Stimulated activated CD4-positive, alpha-beta T cell treated with anti-CD3 and anti-CD28 coated beads, TNF-alpha, amount 100 ng/mL, for 1 hour (primary cell): ENCODE measurements around the gene TBC1D1.
"Not testable (repeated sequence)": the region's sequence is repeated elsewhere in the genome, so short reads cannot be mapped to it uniquely, and the experiment has no call there.

ENCODE experiments used
- DNase-seq, 3 donors: peaks; one replicate each; pipeline ENCODE4 v3.0.0-alpha.2; 2020; ENCODE audit warnings: low read depth in 3 of 3, low spot score in 1 of 3

The TBC1D1 gene

DNA sequence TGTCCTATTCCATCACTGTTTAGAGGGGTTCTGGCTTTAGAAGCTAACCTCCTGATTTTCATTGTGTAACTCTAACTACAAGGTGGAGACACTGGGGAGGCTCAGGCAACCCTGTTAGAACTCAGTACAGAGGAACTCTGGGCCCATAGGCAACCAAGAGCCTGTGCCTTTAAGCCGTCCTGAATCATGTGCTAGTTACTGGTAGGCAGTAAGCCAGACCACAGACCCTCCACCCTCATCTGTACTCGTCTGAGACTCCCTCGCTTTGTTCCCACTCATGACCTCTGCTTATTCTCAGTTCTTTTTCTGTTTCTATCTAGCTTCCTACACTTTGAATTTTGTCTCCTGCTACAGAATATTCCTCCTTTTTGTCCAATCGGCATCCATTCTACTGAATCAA, 31.4 kb downstream of the TBC1D1 start:
- no peak for DNase-seq

DNA sequence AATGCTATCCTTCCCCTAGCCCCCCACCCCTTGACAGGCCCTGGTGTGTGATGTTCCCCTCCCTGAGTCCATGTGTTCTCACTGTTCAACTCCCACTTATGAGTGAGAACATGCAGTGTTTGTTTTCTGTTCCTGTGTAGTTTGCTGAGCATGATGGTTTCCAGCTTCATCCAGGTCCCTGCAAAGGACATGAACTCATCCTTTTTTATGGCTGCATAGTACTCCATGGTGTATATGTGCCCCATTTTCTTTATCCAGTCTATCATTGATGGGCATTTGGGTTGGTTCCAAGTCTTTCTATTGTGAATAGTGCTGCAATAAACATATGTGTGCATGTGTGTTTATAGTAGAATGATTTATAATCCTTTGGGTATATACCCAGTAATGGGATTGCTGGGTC, 32.2 kb downstream of the TBC1D1 start:
- not testable (repeated sequence) for DNase-seq

DNA sequence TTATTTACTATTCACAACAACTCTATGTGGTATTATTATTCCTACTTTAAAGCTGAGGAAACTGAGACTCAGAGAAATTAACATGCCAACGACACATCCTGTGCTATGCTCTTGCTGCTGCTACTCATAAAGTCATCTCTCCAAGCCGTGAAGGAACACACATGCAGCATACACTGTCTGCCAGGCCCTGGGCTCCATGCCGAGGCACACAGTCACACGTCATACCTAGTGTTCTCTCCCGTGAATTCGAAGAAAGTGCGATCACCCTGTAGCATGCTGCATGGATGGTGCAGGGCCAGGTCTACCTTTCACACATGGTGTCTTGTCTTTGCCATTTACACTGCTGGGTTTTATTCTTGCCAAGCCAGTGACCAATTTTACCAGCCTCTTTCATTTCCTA, 34.1 kb downstream of the TBC1D1 start:
- no peak for DNase-seq

DNA sequence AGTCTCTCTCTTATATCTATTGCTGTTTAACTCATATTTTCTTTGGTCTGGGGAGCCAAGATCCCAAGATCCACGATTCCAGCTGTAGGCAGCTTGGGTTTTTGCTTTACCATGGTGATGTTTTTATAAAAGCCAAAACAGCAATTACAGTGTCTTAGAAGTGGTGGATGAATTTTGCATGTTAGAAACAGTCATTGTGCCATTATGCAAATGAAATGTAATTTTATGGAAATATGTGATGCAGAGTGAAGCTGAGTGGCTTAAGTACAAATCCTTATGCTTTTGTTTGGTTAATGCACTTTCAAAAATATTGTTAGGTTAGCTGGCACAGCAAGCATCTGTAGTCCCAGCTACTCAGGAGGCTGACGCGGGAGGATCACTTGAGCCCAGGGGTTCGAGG, 36.5 kb downstream of the TBC1D1 start:
- no peak for DNase-seq

DNA sequence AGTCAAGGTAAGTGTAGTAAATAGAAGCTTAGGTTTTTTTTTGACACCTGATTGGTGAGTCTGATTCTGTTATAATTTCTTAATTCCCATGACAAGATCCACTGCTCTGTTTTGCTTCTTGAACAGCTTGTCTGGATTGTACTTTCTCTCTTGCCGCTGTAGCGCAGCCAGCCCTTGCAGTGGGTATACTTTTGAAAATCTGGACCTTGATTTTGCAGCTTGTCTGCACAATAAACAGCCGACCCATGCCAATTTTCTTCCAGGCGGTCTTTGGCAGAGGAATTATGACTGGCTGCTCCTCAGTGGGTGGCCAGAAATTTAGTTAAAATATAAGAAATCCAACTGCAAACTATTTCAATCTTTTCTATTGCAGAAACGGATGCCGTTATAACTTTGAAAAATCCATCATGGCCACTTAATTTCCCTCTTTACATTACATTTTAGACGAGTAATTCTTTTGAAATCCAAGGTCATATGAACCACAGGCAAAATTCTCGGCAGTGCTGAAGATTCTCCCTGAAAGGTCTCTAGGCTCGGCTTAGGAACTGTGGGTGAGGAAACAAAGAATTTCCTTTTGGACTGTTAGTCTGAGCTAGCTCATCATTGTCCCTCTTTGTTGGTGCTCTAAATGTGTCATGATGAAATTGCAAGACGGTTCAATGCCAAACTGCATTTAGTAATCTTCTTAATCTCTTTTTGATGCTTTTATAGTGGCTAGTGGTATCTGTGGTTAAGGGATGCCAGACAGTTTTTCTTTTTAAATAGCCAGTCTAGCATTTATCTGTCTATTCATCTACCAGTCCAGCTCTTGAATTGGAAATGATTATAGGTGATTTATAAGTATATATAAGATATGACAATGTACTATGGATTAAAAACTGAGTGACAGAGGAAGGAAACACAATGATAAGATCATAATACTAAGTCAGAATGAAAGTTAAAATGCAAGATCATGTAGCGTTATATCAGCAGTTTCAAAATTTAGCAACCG, 37.8 kb downstream of the TBC1D1 start:
- DNase-seq, result no peak

DNA sequence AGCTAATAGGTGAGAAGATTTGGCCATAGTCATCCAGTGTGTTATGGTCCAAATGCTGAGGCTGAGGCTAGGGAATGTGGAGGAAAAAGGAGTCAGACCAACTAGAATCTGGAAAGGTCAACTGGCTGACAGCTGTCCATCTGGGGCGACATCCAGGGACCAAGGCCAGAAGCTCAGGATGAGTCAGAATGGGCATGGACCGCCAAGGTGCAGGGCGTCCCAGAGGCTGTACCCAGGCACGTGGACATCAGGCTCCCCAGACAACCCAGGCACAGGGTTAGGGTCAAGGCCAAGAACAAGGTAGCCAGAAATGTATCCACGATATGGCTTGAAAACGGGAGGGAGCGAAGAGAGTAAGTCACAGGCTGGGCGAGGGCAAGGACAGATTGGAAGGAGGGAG, 43.2 kb downstream of the TBC1D1 start:
- no peak for DNase-seq

DNA sequence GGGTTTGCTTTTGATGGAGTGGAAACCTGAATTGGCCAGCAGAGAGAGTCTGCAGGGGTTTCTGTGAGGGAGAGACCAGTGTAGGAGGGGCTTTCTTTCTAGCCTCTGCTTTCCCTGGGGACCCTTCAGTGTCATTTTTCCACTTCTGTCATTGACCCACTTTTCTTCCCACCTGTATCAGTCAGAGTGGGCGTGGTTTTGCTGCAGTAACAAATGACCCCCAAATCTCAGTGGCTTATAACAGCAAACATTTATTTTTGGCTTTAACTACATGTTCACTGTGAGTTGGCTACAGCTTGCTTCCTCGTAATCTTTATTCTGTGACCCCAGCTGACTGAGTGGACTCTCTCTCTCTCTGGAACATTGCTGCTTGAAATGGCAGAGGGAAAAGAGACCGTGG, 43.7 kb downstream of the TBC1D1 start:
- no peak for DNase-seq

DNA sequence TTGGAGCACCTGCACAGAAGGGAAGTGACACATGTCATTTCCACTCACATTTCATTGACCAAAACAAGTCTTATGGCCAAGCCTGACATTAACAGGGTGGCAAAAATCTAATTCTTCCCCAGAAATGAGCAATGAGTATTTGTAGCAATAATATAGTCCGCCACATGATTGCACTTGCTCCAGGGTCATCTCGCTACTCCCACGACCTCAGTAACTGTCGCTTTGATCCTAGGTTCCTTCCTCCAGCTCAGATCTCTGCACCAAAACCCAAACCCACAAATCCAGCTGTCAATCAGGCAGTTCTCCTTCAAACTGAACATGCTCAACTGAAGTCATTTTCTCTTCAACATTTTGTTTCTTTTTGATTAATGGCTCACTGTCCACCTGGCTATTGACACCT, 44.1 kb downstream of the TBC1D1 start:
- DNase-seq, result no peak

DNA sequence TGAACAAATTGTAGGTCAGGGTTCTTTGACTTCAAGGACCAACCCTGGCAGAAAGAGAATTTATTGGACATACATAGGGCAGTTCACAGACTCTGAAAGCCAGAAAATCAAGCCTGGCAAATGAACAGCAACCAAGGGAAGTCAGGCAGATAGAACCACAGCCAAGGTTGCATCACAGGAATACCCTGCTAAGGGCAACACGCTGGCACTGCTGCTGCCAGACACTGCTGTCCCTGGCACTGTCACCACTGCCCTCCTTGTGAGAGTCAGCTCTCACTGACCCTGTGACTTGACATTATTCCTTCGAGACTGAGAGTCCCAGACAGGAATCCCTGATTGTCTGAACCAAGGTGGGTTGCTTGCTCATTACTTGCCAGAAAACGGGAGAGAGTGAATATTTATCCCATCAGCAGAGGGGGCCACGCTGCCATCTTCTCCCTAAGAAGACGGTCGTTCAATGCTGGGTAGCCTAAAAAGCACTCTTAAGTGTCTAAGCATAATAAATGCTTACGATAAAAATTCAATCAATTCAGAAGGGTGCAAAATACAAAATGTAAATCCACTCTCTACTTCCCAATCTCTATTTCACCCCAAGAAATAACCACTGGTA, 46.1 kb downstream of the TBC1D1 start:
- DNase-seq, result no peak

DNA sequence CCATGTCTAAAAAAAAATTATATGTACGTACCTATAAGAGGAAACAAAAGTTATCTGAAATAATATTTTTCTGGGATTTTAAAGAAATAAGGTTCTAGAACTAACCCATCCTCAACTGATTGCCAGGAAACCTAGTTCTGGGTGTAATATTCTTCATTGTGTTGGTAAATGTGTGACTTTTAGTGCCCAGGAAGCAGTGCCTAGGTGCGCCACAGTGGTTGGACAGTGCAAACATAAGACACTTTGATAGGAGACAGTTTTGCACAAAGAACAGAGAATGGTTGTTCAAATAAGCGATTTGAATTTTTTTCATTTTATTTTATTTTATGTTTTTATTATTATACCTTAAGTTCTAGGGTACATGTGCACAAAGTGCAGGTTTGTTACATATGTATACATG, 47.3 kb downstream of the TBC1D1 start:
- DNase-seq, result no peak

DNA sequence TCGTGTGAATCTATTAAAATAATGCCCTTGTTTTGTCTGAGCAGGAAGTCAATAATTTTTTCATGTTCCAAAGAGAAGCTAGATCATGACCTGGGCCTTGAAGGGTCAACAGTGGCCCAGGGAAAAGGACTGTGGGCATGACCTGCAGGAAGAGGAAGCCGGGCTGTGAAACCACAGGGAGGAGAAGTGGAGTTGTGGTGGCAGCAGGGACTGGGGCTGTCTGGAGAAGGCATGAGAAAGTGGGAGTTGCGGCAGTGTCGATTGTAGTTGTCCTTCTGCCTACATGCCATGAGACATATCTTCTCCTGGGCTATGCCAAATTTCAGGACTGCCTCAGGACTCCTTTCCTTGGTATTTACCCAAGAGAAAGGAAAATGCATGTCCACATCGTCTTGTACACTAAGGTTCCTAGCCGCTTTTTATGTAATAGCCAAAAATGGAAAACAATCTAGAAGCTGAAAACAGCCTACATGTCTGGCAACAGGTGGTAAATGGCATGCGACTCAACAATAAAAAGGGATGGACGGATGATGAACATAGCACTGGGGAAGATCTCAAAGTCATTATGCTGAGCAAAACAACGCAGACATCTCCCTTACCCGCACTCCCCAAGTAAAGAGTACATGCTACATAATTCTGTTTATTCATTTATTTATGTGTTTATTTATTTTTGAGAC, 55.8 kb downstream of the TBC1D1 start:
- DNase-seq, result no peak

DNA sequence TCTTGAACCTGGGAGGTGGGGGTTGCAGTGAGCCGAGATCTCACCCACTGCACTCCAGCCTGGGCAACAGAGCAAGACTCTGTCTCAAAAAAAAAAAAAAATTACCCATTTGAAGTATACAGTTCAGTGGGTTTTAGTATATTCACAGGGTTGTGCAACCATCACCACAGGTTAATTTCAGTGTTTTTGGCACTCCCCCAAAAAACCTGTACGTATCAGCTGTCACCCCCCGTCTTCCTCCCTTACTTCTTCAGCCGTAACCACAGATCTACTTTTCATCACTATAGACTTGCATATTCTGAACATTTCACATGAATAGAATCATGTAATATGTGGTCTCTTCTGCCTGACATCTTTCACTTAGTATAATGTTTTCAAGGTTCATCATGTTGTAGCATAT, 57.7 kb downstream of the TBC1D1 start:
- no peak for DNase-seq

DNA sequence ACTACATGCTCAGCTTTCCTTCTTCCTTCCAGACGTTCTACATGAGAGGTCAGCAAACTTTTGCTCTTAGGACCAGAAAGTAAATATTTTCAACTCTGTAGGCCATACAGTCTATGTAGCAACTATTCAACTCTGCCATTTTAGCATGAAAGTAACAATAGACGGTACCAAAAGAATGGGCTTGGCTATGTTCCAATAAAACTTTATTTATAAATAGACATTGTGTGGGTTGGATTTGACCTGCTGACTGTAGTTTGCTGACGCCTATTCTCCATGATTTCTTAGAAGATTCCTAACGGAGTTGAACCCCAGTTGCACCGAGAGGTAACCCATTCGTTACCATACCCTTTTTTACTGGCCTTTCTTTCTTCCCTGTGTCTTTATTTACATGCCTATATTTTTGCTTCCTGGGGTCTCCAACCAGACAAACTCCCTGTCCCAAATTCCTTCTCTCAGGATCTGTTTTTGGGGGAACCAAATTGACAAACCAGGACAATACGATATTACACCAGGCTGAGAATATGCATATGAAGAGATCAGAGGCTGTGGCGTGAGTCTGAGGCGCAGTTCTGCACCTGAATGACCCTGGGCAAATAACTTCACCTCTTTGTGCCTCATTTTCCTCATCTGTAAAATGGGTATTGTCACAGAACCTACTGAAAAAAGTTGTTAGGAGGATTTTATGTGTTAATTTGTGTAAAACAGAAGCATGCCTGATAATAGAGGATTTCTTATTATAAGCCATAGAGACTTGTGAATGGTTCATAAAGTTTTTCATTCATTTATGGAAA, 58.9 kb downstream of the TBC1D1 start:
- DNase-seq, result no peak

DNA sequence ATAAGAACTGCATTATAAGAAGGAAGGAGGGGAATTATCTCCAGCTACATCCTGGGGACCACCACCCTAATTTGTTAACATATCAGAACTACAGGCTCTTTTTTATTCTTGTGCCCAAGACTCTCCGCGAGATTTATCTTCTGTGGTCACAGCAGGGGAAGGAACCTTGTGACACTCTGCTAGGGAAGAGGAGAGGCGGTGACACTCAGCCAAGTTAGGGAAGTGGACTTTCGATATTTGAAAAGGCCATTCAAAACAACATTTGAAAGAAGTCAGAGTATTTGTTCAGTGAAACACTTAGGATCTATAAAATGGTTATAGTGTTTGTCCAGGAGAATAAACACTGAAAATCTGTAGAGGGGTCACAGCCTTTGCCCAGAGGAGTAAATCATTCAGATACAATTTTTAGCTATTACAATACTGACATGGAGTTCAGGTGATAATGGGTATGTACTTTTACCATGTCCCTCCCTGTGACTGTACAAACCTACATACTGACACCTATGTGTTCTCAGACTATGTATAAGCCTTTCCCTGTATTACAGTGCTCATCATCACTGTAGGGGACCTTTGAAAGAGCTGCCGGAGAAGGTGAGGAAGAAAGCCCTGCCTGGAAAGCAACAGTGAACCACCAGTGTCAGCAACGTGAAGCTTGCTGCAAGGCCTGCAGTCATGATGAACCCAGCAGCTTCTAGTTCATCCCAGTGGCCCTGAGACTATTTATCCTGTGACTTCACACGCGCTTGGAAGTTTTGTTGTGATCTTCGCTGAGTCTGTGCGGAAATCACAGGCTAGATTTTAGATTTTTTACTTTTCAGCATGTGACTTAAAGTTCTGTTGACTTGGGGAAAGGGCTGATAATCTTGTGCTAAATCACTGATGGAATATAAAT, 60.8 kb downstream of the TBC1D1 start:
- no peak for DNase-seq

DNA sequence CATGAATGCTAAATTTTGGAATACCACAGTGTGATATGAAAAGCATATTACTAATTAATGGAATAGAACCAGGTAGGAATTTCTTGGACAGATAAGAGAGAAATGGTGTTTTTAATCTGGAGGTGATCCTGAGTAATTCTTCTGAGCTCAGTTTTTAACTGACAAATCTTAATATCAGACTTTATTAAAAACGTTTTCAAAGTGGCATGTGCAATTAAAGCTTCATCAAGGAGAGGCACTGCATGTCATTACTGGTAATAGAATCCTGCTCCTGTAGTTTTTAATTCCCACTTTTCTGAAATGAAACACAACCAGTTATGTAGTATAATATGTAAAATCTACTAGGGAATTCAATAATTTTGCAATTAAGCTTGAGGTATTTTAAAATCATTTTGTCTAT, 62.3 kb downstream of the TBC1D1 start:
- DNase-seq, result no peak

DNA sequence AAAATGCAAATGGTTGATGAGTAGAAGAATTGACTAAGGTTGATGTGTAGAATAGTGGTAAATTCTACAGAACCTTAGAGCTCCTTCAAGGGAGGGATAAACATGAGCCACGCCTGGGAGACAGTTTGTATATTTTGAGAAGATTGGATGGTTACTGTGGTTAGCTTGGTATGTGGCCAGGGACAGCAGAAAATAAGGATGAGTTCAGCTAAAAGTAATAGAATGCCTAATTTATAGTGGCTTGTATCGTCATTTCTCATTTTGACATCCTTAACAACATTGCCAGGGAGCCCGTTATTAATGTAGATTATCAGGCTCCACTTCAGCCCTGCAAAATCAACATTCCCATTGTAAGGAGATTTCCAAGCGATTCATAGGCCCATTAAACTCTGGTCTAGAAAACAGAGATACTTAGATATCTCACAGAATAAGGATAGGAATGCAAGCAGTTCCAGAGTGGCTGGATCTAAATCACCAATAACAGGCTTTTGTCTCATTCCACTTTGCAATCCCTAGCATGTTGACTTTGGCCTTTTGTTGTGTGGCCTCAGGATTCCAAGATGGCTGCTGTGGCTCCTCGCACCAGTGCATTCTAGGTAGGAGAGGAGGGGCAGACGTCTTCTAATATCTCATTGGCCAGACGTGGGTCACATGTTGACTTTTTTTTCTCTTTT, 62.9 kb downstream of the TBC1D1 start:
- DNase-seq, result no peak

DNA sequence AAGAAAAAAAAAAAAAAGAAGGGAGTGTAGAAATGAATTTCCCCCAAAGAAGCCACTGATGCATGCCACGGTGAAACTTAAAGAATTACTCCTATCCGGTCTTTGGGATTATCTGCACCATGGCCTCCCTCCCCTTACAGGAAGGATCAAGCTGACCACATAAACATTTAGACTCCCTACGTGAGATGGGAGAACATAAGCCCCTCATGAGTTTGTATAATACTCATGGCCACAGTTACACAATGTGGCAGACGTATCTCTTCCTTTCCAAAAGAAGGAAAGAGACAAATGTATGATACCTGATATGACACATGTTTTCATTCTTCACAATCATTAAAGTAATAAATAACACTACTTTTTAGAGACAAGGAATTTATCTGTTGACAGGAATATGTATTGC, 66.1 kb downstream of the TBC1D1 start:
- DNase-seq, result no peak

DNA sequence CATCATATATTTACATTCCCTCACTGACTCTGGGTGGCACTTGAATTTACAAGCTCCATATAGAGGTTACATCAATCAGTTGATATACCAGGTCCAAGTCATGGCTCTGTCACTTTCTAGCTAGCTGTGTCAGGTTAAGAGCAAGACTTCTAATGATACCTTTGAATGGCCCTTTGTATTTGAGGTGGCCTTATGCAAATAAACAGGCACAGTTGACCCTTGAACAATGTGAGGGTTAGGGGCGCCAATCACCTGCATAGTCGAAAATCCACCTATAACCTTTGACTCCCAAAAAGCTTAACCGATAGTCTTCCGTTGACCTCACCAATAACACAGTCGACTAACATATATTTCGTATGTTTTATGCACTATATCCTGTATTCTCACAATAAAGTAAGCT, 68.0 kb downstream of the TBC1D1 start:
- DNase-seq, result no peak

DNA sequence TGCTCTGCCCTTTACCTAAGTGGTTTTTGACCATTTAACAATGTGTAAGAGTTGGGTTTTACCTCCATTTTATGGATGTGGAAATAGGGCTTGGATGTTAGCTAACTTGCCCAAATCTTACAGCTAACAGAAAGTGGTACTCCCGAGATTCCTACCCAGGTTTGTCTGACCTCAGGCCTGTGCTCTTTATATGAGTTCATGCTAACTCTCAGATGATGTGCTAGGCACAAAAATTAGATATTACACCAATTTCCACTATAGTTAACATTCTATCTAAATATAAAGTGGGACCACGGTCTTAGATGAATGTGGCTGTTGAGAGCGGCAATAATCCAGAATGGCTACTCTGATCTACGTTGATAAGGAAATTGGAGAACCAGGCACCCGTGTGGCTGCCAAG, 69.2 kb downstream of the TBC1D1 start, which contains the start of gene PTTG2:
TSS of gene PTTG2 (plus strand) at position 301 of the 400 bp plus-strand sequence. CDS start at position 338, 37 bp downstream.
- DNase-seq, result no peak
